GM21390 (cell line): Measurements from ENCODE around the gene ACO2.

Source experiments
- ATAC-seq: cut with Tn5 transposase; IDR thresholded peaks from one replicate; pipeline ENCODE4 v1.9.1; 2021; ENCODE audit not compliant: unreplicated experiment

Gene ACO2

DNA sequence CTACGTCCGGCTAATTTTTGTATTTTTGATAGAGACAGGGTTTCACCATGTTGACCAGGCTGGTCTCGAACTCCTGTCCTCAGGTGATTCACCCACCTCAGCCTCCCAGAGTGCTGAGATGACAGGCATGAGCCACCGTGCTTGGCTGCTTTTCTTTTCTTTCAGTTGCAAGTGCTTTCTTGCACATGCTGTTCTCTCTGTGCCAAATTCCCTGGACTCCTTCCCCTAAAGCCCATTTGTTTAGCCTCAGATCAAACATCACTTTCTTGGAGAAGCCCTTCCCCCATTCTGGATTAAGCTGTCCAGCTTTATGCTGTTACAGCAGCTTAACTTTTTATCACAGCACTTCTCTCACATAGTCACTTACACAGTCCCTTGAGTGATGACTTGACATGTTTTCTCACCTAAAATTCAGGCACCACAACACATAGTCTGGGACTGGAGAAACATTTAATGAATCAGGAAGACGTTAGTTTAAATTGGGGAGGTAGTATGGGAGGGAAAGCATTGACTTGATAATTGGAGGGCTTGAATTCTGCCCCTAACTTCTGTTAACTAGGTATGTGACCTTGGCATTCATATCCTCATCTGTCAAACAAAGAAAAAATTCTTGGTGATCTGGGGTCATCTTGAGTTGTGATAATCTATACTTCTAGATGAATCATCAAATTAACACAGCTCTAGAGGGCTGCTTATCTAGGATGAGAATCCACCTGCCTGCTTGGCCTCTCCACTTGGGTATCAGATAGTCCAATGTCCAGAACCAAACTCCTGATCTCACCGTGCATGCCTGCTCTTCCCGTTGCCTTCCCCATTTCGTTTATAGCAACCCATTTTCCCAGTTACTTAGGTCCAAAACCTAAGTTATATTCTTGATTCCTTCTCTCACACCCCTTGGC is 18.4 kb downstream of the ACO2 start:
- ATAC-seq = no peak

DNA sequence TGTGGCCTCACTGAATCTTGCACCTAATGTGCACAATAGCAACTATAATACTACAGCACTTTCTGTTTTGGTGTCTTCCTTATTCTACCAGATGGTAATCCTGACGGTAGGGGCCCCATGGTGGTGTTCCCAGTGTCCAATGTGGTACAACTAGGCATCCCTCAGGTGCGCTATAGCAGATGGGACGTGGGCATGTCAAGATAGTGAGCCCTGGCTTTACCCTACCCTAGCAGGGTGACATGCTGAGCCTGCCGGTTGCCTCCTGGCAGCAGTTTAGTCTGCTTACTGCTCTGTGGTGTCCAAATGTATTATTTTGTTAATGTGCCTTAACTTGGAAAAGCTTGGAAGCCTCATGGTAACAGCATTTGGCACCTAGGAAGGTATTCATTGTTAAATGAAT is 19.2 kb downstream of the ACO2 start:
- no peak for ATAC-seq

DNA sequence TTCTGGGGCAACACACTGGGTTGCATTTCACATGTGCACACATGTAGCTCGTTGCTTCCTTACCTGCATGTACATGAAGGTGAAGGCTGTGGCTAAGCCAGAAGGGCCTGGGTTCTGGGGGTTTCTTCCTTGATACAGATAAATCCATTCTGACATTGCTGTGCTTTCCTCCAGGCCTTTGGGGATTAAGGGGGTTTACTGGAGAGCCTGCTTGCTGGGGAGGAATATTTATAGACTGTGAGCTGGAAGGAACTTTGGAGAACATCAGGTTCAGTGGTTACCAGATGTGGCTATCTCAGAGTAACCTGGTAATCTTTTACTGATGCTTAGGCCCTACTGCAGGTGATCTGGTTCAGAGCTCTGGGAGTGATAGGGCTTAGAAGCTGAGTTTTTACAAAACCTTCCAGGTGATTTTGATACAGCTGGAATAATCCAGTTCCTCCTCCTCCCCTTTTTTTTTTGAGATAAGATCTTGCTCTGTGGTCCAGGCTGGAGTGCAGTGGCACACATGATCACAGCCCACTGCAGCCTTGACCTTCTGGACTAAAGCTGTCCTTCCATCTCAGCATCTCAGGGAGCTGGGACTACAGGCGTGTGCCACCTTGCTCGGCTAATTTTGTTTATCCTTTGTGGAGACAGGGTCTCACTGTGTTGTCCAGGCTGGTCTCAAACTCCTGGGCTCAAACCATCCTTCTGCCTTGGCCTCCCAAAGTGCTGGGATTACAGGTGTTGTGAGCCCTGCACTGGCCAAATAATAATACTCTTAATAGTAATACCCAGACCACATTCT is 19.9 kb downstream of the ACO2 start:
- ATAC-seq = no peak

DNA sequence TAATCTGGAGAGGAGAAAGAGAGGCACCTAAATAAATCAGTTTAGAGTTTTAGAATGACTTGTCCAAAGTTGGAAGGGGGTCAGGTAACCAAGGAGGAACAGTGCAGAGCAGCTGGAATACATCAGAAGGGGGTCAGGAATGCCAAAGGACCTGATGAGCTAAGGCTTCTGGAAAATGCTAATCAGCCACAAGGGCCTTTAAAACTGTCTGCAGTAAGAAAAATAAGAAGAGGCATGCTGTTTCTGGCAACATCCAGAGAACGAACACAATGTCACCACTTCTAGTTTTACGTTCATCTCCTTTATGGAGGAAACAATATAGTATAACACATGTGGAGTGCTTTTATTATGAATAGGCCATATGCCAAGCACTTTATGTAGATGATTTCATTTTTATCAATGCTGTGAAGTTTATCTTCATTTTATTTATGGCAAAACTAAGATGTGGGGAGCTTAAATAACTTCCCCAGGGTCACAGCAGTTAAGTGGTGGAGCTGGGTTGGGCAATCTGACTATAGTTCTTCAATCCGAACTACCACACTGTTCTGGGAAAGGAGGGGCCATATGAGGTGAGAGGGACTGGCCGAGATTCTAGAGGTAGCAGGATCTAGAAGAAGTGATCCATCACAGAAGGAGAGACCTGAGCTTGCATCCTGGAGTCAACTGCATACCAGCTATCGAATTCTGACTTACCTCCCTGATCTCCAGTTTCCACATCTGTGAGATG is 22.6 kb downstream of the ACO2 start:
- no peak for ATAC-seq

DNA sequence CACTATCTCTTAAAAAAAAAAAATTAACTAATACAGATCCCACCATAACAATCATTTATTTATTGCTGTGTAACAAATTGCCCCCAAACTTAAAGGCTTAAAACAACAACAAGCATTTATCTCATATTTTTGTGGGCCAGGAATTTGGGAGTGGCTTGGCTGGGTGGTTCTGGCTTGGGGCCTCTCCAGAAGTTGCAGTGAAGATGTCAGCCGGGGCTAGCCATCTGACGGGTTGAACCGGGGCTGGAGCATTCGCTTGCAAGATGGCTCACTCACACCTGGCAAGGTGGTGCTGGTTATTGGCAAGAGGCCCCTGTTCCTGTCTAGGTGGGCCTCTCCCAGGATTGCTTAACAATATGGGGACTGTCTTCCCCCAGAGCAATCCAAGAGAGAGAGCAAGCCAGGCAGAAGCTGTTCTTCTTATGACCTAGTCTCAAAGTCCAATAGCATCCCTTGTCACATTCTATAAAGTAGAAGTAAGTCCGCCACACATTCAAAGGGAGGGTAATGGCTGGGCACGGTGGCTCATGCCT is 29.5 kb downstream of the ACO2 start:
- no peak for ATAC-seq

DNA sequence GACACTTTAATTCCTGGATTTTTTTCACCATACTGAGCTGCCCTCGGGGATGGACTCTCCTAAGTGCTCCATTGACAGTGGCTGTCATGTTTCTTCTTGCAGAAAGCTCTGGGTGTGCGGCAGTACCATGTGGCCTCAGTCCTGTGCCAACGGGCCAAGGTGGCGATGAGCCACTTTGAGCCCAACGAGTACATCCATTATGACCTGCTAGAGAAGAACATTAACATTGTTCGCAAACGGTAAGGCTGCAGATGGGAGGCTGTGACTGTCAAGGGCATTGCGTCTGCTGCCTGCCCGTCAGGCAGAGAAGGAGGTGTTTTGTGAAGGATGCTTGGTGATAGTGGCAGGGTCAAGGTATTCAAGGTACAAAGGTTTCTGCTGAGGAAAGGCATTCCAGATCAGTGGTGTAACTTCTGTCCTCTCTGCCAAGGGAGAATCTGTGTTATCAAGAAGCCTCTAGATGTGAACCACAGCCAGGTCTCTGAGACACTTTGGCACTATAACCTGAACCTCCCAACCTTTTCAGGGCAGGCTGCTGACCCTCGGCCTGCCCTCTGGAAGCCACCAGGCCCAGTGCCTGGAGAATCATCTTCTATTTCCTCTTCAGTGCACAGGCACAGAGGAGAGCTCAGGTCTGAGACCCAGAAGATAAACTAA is 30.8 kb downstream of the ACO2 start:
- ATAC-seq = no peak

DNA sequence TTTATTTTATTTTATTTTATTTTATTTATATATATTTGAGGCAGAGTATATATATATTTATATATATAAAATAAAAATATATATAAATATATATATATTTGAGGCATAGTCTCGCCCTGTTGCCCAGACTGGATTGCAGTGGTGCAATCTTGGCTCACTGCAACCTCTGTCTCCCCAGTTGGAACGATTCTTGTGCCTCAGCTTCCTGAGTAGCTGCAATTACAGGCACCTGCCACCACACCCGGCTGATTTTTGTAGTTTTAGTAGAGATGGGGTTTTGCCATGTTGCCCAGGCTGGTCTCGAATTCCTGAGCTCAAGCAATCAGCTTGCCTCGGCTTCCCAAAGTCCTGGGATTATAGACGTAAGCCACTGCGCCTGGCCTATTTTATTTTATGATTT is 31.4 kb downstream of the ACO2 start:
- ATAC-seq = no peak

DNA sequence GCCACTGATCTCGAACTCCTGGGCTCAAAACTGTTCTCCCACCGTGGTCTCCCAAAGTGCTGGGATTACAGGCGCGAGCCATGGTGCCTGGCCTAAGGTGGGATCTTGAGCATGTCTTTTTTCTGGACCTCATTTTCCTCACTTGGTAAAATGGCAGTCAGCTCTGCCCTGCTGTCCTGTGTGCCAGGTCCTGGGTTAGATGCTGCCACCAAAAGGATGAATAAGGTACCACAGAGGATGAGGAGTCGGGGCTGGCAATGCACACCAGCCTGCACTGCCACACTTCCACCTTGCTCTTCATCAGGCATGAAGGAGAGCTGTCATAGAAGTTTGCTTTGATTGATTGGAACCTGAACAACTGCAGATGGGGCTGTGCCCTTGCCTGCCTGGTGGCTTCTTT is 32.3 kb downstream of the ACO2 start:
- no peak for ATAC-seq

DNA sequence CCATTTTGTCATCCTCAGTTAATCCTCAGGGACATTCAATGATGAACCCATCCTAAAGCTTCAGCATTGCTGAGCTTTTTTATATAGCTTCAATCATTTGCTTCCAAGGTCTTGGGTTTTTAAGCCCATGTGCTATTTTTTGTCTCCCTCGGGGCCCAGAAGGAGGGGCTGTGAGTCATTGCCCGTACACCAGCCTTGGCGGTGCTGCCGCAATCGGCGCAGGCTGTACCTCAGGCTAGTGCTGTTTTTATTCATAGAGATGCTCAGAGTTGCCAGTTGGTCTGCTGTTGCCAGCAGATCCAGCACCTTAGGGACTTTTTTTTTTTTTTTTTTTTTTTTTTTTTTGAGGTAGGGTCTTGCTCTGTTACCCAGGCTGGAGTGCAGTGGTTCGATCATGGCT is 35.5 kb downstream of the ACO2 start:
- no peak for ATAC-seq

DNA sequence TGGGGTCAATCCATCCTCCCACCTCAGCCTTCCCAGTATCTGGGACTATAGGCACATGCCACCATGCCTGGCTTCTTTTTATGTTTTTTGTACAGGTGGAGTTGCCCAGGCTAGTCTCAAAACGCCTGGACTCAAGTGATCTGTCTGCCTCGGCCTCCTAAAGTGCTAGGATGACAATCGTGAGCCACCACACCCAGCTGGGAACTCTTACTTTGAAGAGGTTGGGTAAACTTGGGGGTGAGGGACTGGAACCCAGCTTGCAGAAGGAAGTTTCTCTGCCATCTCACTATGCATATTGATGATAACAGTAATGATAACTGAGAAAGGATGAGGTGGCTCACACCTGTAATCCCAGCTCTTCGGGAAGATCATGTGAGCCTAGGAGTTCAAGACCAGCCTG is 35.9 kb downstream of the ACO2 start:
- ATAC-seq = no peak

DNA sequence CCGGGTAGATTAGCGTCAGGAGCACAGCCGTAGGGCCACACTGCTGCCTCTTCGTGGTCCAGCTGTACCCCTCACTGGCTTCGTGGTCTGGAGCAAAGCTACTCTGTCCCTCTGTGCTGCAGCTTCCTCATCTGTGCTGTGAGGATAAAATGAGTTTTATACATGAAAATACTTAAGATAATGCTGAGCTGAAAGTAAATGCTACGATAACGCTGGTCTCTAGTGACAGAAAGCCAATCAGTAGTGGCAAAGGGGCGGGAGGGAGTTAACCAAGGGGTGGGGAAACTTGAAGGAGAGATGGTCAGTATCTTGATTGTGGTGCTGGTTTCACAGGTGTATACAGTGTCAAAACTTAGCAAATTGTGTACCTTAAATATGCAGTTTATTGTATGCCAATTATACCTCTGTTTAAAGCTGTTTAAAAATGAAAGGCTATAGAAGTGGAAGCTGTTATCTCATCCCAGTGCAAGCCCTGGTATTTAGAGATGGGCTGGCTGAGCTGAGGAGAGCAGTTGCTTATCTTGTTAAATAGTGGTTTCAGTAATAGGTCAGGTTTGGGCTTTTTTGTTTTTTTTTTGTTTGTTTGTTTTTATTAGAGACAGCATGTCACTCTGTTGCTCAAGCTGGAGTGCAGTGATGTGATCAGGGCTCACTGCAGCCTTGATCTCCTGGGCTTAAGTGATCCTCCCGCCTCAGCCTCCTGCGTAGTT is 36.7 kb downstream of the ACO2 start:
- ATAC-seq = no peak

DNA sequence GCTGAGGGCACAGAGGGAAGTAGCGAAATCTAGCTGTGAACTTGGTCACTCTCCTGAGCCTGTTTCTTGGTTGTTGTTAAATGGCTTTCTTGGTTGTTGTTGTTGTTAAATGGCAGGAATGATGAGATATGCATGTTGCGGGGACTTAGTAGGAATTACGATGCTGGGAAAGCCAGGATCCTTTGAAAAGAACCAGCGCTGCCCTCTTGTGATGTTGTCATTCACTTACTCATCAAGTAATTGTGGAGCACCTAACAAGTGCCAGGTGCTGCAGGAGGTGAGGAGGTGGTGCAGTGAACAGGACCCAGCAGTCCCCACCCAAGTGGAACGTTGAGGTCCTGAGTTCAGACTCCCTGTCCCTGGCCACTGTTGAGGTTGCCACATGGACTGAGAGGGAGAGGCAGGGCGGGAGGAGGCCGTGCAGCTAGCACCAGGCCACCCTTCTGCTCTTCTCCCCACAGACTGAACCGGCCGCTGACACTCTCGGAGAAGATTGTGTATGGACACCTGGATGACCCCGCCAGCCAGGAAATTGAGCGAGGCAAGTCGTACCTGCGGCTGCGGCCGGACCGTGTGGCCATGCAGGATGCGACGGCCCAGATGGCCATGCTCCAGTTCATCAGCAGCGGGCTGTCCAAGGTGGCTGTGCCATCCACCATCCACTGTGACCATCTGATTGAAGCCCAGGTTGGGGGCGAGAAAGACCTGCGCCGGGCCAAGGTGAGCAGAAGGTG is 38.6 kb downstream of the ACO2 start:
- ATAC-seq = no peak

DNA sequence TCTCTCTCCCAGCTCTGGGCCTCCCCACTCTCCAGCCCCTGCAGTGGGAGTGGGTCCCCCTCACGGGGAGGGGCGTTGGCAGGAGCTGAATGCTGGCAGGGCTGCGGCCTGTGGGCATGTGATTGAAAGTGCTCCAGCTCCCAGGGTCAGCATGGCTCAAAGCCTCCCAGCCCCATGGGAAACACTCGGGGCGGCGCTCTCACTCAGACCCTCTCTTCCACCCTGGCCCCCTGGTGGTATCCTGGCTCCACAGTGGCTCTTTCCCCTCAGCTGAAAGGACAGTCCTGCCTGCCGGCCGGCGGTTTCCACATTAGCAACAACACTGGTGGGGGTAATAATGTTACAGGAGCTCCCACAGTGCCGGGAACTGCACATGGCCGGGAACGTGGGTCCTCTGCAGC is 39.9 kb downstream of the ACO2 start:
- ATAC-seq = no peak

DNA sequence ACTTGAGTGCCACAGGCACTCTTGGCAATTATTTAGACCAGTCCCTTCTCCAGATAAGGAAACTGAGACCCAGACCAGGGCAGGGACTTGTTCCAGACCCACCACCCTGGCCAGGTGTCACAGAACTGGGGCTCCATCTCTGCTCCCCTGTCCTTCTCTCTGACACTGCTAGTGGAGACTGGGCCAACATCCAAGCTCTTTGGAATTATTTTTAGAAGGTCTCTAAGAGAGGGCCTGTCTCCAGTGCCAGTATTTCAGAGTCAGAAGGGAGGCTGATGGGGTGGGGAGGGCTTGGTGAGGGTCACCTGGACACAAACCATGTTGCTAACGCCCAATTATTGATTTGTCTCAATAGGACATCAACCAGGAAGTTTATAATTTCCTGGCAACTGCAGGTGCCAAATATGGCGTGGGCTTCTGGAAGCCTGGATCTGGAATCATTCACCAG is 42.6 kb downstream of the ACO2 start:
- ATAC-seq = no peak

DNA sequence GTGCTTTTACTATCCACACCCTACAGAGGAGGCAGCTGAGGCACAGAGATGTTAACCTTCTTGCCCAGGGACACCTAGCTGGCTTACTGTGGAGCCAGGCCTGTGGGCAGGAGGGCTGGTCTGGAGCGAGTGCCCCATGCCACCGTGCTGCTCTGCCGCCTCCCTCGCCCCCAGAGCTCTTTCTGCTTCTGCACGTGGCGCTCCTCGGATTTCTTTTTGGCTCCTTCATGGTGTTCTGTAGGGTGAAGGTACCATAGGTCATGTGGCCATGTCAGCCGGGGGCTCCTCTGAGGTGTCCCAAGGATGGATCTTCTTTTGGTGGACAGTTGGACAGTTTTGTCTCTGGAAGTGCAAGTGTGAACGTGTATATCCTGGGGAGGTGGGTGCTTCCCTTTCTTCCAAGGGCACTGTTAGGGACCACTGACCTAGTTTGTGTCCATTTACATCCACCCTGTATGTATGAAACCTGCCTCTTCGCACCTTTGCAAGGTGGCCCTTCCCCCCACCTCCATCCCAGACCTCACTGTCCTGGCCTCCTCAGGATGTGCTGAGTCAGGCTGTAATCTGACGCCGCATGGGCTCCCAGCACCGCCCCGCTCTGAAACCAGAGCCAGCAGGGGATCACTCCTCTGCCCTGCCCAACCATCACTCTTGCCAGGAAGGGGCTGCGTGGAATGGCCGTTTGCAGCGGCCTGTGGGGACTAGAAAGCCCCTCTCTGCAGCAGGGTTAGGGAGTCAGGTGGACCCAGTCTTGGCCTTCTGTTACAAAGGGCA is 43.7 kb downstream of the ACO2 start:
- no peak for ATAC-seq

DNA sequence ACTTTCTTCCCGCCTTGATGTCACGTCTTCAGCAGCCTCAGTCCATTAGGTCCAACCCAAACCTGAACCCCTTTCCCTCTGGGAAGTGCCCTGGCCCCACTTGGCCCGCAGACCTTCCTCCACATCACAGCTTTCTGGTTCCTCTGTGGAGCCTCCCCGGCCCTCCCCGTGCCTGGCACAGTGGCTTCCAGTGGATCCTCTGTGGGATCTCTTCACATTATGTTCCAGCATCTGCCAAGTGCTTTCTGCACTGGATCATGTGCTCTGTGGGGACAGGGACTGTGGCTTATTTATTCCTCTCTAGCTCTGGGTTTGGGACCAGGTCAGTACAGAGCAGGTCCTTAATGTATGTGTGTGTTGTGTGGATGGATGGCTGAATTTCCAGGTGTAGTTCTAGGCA is 44.5 kb downstream of the ACO2 start:
- ATAC-seq = no peak

DNA sequence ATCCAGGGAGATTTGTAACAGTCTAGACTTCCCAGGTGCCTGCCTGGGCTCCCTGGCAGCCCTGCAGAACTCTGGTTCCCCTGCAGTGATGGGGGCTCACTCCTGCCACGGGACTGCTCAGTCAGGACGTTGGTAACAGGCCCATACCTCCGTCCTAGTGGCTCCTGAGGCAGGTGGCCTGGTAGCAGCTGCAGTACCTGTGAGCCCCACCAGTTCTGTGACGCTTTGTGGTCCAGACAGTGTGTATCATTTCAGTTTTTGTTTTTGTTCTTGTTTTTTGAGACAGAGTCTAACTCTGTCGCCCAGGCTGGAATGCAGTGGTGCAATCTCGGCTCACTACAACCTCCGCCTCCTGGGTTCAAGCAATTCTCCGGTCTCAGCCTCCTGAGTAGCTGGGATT is 47.5 kb downstream of the ACO2 start:
- no peak for ATAC-seq

DNA sequence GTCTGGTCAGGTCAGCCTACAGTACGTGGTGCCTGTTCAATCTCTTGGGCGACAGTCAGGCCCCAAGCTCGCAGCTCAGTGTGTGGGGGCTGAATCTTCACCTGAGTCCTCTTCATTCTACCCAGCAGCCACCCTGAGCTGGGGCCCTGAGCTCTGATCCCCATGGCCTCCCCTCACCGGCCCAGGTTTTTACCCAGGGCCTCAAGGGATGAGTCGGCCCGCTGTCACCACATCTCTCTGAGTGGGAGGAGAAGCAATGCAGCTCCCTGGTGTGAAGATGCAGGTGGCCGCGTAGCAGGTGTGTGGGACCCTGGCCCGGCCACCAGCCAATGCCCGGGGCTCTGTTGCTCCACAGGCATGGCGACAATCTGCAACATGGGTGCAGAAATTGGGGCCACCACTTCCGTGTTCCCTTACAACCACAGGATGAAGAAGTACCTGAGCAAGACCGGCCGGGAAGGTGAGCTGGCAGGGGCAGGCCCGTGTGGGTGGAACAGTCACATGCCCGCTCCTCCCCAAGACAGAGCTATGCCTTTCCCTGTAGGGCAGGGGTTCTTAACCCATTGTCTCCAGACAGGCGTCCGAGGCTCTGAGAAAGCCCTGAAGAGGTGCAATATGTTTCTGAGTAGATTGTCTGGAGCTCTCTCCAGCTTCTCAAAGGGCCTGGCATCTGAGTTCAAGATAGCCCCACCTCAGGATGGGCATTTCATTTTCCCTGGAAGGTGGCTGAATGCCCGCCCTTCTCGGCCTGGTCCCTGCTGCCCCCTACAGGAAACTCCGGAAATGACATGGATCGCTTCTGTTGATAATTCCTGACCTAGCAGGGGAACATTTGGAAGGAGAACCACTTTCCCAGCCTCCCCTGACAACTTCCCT is 48.5 kb downstream of the ACO2 start:
- no peak for ATAC-seq
